ENCODE results near the gene IRF4. TPM values are rescaled to one million over a fixed set of nuclear protein-coding genes. Genes with fewer than 3 reads are reported as not detected.

Gene IRF4
- total RNA-seq (ENCODE audit: low replicate concordance): 0.12 TPM in 1 of 2 replicates, not detected in the other

GRCh38 chr6:391559-392440 is at the start of gene IRF4:
TSS of gene IRF4 (plus strand) at chr6:391752. CDS start at chr6:393153, 1,401 bp downstream.

Other genes starting within 250 kb of the IRF4 start
- 13.5 and 15.3 TPM in 2 replicates for gene DUSP22, start 99.3 kb upstream of the IRF4 start, total RNA-seq (ENCODE audit: low replicate concordance)